ENCODE data around the gene SIM2. TPM values are rescaled to one million over a fixed set of nuclear protein-coding genes. Genes with fewer than 3 reads are reported as not detected.

SIM2 gene
- total RNA-seq, 1 experiment from 2014 or later, result not detected

DNA sequence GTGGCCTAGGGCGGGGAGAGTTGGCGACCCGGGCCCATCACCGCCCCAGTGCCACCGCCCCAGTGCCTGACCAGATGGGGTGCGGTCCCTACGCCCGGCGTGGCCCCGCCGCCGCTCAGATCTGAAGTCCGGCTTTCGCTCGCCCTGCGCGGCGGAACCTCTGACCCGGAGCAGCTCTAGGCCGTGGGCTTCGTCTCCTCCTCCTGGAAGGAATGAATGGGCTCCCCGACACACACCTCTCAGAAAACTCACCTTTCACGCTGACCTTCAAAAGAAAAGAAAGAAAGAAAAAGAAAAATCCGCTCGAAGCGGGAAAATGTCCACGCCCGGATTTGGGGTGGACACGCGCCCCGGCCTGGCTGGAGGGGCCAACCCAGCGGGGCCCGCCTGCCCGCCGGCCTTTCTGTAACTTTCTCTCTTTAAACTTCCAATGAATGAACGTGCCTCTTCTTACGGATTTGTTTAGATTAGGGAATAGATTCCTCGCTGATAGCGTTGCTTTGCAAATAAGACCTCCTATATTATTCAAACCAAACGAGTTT is 5.4 kb upstream of the SIM2 start:
- no peak overlapping the region for H4K91ac ChIP-seq (ENCODE audit: insufficient read length, low read depth, low read length)
- H3K23ac ChIP-seq (ENCODE audit: insufficient read length, low read depth, low read length), result no peak overlapping the region
- peak; percentile 43 for DNase-seq
- no peak overlapping the region for H4K8ac ChIP-seq (replicated peaks; ENCODE audit: insufficient read length, low read depth, low read length)
- Mint-ChIP-seq H3K36me3 (ENCODE audit: insufficient read depth in 1 of 3, low read depth in 3 of 3) (no peaks in the 10 kb centered on the region), H3K9me3 (peaks cover 0 to 7% of the 10 kb centered on the region in 2 experiments; a peak in 1 of 5 replicates), H3K4me3 (peak overlapping the region in 1 of 2 experiments; percentile 71; a peak in 3 of 5 replicates), H3K4me1 (peaks cover 12 to 51% of the 10 kb centered on the region in 2 experiments), H3K27me3 (ENCODE audit: low read depth) (peaks cover 98% of the 10 kb centered on the region), H3K27ac (no peak overlapping the region)
- H2AFZ ChIP-seq (ENCODE audit: low read length), result no peak overlapping the region
- no peaks in the 10 kb centered on the region for H3K79me1 ChIP-seq (ENCODE audit: insufficient read depth, low read depth, low read length, poor library complexity, severe bottlenecking)
- H3K4me2 ChIP-seq (ENCODE audit: insufficient read depth, insufficient read length, low read length), result peak overlapping the region; percentile 35
- H2BK20ac ChIP-seq (ENCODE audit: low read depth, low read length, poor library complexity, severe bottlenecking), result no peak overlapping the region
- H3K79me2 ChIP-seq (ENCODE audit: insufficient read depth, low read length), result no peaks in the 10 kb centered on the region
- no peak overlapping the region for H3K18ac ChIP-seq (ENCODE audit: insufficient read length, low read depth, low read length)
- peaks cover 94% of the 10 kb centered on the region for H3K27me3 ChIP-seq (ENCODE audit: insufficient read depth, low read length)
- no peaks in the 10 kb centered on the region for H4K20me1 ChIP-seq (ENCODE audit: control insufficient read depth, insufficient read depth, insufficient read length)
- no peak overlapping the region for H4K5ac ChIP-seq (ENCODE audit: insufficient read length, low read depth, low read length)
- TF ChIP-seq, protein P1, sequence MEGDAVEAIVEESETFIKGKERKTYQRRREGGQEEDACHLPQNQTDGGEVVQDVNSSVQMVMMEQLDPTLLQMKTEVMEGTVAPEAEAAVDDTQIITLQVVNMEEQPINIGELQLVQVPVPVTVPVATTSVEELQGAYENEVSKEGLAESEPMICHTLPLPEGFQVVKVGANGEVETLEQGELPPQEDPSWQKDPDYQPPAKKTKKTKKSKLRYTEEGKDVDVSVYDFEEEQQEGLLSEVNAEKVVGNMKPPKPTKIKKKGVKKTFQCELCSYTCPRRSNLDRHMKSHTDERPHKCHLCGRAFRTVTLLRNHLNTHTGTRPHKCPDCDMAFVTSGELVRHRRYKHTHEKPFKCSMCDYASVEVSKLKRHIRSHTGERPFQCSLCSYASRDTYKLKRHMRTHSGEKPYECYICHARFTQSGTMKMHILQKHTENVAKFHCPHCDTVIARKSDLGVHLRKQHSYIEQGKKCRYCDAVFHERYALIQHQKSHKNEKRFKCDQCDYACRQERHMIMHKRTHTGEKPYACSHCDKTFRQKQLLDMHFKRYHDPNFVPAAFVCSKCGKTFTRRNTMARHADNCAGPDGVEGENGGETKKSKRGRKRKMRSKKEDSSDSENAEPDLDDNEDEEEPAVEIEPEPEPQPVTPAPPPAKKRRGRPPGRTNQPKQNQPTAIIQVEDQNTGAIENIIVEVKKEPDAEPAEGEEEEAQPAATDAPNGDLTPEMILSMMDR (conservative IDR thresholded peaks at IDR 0.05), result no peak
- no peak overlapping the region for H3K9ac ChIP-seq (ENCODE audit: extremely low read depth, insufficient read length, low read length)
- peaks cover 9% of the 10 kb centered on the region for H3K23me2 ChIP-seq (ENCODE audit: insufficient read length, low read depth, low read length, poor library complexity, severe bottlenecking)
- no peak overlapping the region for H3K4ac ChIP-seq (ENCODE audit: low read depth, low read length)
- H2BK5ac ChIP-seq (ENCODE audit: insufficient read length, low read length), result no peak overlapping the region
- H3K56ac ChIP-seq (ENCODE audit: insufficient read length, low read depth, low read length), result no peak overlapping the region
- no peak overlapping the region for H3T11ph ChIP-seq (ENCODE audit: low read length)
- no peak overlapping the region for H2BK120ac ChIP-seq (ENCODE audit: low read depth, low read length, poor library complexity, severe bottlenecking)
- 0 out of 2 replicates have a peak, but pooled peaks cover 2% of the 10 kb centered on the region for H3K4me1 ChIP-seq (ENCODE audit: insufficient read depth, low read length)
- H3K14ac ChIP-seq (ENCODE audit: insufficient read depth, low read length), result no peak overlapping the region
- no peak overlapping the region for H2BK12ac ChIP-seq (ENCODE audit: insufficient read length, low read depth, low read length)
- WGBS (ENCODE audit: extremely low coverage, insufficient read length, low lambda C conversion rate), result no CpG with 5 or more reads among the region's 40 CpGs
- H2BK15ac ChIP-seq (ENCODE audit: low read depth, low read length), result no peak overlapping the region
- no peak overlapping the region for H2AK5ac ChIP-seq (ENCODE audit: insufficient read length, low read length)
- H3K9me3 ChIP-seq (ENCODE audit: control insufficient read depth, low read depth, low read length), result no peaks in the 10 kb centered on the region
- no peak overlapping the region for H3K27ac ChIP-seq (ENCODE audit: insufficient read length, low read depth, low read length)

All from H9 (cell line).